GM12878 (cell line): ENCODE measurements around the gene PIGS. TPM values are rescaled to one million over a fixed set of nuclear protein-coding genes. Genes with fewer than 3 reads are reported as not detected.

ENCODE experiments used
- ATAC-seq: fragments of 200-7000 bp; cut with Tn5 transposase; 3 replicates; pipeline ENCODE4 v1.9.1; 2020; ENCODE audit warnings: mild to moderate bottlenecking, moderate library complexity
- BruUV-seq: library from RNA; stranded (reverse); fragments of 400-500 nt; replicated peaks from 2 replicates; lab custom pipeline; 2021; lab: Mats Ljungman, UMichigan
- CTCF ChIA-PET: fragments of 300-600 bp; sonication (Branson Sonifier 250); formaldehyde crosslinking; extraction: SDS; loops from one replicate; lab custom pipeline; 2021; ENCODE audit warnings: inconsistent platforms; lab: Yijun Ruan, JAX
- POLR2A ChIA-PET: fragments of 350-600 bp; formaldehyde crosslinking; extraction: SDS; loops from one replicate; lab custom pipeline; 2021; ENCODE audit warnings: inconsistent platforms; lab: Charles Lee
- RAD21 ChIA-PET: fragments of 300-600 bp; sonication (Branson Sonifier 250); formaldehyde crosslinking; loops from one replicate; lab custom pipeline; 2023; ENCODE audit warnings: antibody characterized with exemption; ENCODE audit not compliant: unreplicated experiment; lab: Charles Lee
- SMC1A ChIA-PET: fragments of 300-600 bp; sonication (Branson Sonifier 250); formaldehyde crosslinking; loops from one replicate; lab custom pipeline; 2023; ENCODE audit not compliant: unreplicated experiment, uncharacterized antibody; lab: Charles Lee
- DNase-seq: peaks from one replicate; pipeline ENCODE4 v3.0.0-alpha.2; 2011; ENCODE audit warnings: low read depth, low spot score
- FAIRE-seq: peaks from 3 replicates; lab custom pipeline; 2011; peaks lifted over from hg19 to GRCh38; lab: Jason Lieb, UNC
- H2AFZ ChIP-seq: 2 replicates; pipeline ENCODE4 v1.6.0; 2011; ENCODE audit warnings: low read depth, low read length, control low read depth; ENCODE audit not compliant: control insufficient read depth
- H3K27ac ChIP-seq: 2 replicates; pipeline ENCODE4 v1.5.1; 2011; ENCODE audit warnings: control low read depth; ENCODE audit not compliant: control insufficient read depth, insufficient read depth
- H3K27me3 ChIP-seq, 2 experiments: replicated peaks in 1 of 2; 2 replicates each; pipeline versions ENCODE4 v1.6.0 to v1.6.1; 2011; ENCODE audit warnings: low read length in 1 of 2; ENCODE audit not compliant: control insufficient read depth in 2 of 2, insufficient read depth in 2 of 2
- H3K36me3 ChIP-seq, 2 experiments: 2 replicates each; pipeline ENCODE4 v1.5.1; 2011; ENCODE audit warnings: low read length in 1 of 2; ENCODE audit not compliant: control insufficient read depth in 2 of 2, insufficient read depth in 2 of 2
- H3K4me1 ChIP-seq: 2 replicates; pipeline ENCODE4 v1.6.1; 2011; ENCODE audit warnings: mild to moderate bottlenecking, low read length, moderate library complexity, mixed read lengths; ENCODE audit not compliant: control insufficient read depth, insufficient read depth
- H3K4me2 ChIP-seq: 2 replicates; pipeline ENCODE4 v1.6.0; 2011; ENCODE audit warnings: control low read depth; ENCODE audit not compliant: control insufficient read depth, insufficient read depth
- H3K4me3 ChIP-seq: fragments of 200-600 bp; sonication (generic); 2 replicates; pipeline ENCODE4 v1.5.1; 2016
- H3K79me2 ChIP-seq: 2 replicates; pipeline ENCODE4 v1.6.0; 2011; ENCODE audit warnings: low read length; ENCODE audit not compliant: control insufficient read depth, insufficient read depth
- H3K9ac ChIP-seq: 2 replicates; pipeline ENCODE4 v1.8.0; 2011; ENCODE audit warnings: low read length, control low read depth, mixed read lengths; ENCODE audit not compliant: control insufficient read depth, insufficient read depth
- H3K9me3 ChIP-seq: replicated peaks from 3 replicates; pipeline ENCODE4 v1.5.1; 2011; ENCODE audit warnings: mild to moderate bottlenecking, low read length; ENCODE audit not compliant: control insufficient read depth, insufficient read depth
- H4K20me1 ChIP-seq: 2 replicates; pipeline ENCODE4 v1.6.0; 2011; ENCODE audit not compliant: control insufficient read depth, insufficient read depth
- MTA3 ChIP-seq: IDR thresholded peaks from 2 replicates; pipeline ENCODE4 v1.6.1; 2012; ENCODE audit warnings: low read length, inconsistent platforms, borderline replicate concordance
- ZNF24 ChIP-seq: fragments of 450-650 bp; IDR thresholded peaks from 2 replicates; pipeline ENCODE4 v1.6.1; 2017; ENCODE audit warnings: antibody characterized with exemption, mild to moderate bottlenecking
- in situ Hi-C: fragments of 300-500 bp; cut with MboI; formaldehyde crosslinking; loops from 9 replicates; pipeline ENCODE4 v1.14.3; 2018; ENCODE audit warnings: mixed read lengths
- intact Hi-C: fragments of 100-400 bp; cut with micrococcal nuclease; formaldehyde crosslinking; loops from one replicate; pipeline ENCODE4 v1.14.2; 2022; ENCODE audit not compliant: unreplicated experiment
- polyA plus RNA-seq, 11 experiments: library from polyadenylated mRNA; depleted of rRNA in 4 of 11; unstranded in 6 of 11; stranded (reverse) in 5 of 11; fragments of >200 nt; fragmentation: Nextera tagmentation in 4 of 11; fragmentation: Illumina TruSeq in 1 of 11; extraction: Ambion mirVana in 4 of 11; extraction: Trizol in 1 of 11; gene quantifications; 1 replicate in 1 of 11; 2 replicates in 10 of 11; pipeline versions ENCODE4 v1.2.1 to v1.2.3, GENCODE V29; 2011 to 2016; ENCODE audit warnings: inconsistent platforms in 2 of 11, missing spikeins in 2 of 11, low read depth in 1 of 11
- total RNA-seq, 4 experiments: library from RNA; depleted of rRNA in 3 of 4; stranded (reverse); fragments of >200 nt in 3 of 4; fragmentation: Illumina TruSeq in 1 of 4; extraction: Trizol in 1 of 4; gene quantifications; 2 replicates each; pipeline versions ENCODE4 v1.2.1 to v1.2.3, GENCODE V29; 2013 to 2021
- TF ChIP-seq, protein P1 (sequence below): fragments of 450-650 bp; conservative IDR thresholded peaks from 2 replicates; pipeline ENCODE4 v1.6.1; 2017; ENCODE audit warnings: mild to moderate bottlenecking, moderate library complexity

The PIGS gene
- total and polyA plus RNA-seq, 10 of the 15 experiments (the other 5 are each of a cell fraction or from before 2014, with no cell fraction given), result 27.5 to 73.7 (median 50.7) TPM

DNA sequence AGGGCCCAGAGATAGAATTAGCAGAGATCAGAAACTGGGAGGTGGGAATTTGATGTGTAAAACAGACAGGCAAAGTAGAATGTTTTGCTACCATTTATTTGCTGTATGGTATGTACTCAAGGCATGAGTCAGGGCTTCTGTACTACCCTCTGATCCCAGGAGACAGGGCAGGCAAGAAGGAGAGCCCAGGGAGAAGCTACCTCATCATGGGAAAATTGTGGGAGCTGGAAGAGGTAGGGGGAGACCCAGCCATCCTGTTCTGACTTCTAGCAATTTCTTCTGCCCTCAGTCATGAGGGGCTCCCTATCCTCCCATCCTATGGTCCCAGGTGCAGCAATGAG lies 1.7 kb upstream of the PIGS start:
- SMC1A ChIA-PET, result interaction anchor here (1.1 to 8.3 kb wide), 3 partner anchors 19 to 25 kb away, joined by 3 to 89 read pairs (median 25); no protein-coding TSS in a partner anchor
- H2AFZ ChIP-seq, result no peak overlapping the region
- no peak overlapping the region for H3K4me3 ChIP-seq
- no peak overlapping the region for H3K27ac ChIP-seq
- no peak overlapping the region for H3K9ac ChIP-seq
- in situ Hi-C loops (loop anchor here (25.0 kb wide), 1 partner anchor 1086 kb away; no protein-coding TSS in a partner anchor), intact Hi-C loops (loop anchor here (5.0 kb wide), 1 partner anchor 49 kb away; no protein-coding TSS in a partner anchor)
- no peaks in the 10 kb centered on the region for H3K9me3 ChIP-seq
- peaks cover 20% of the 10 kb centered on the region for H3K4me1 ChIP-seq
- H3K27me3 ChIP-seq, result no peaks in the 10 kb centered on the region
- POLR2A ChIA-PET, result interaction anchor here (6.2 to 9.9 kb wide), 2 partner anchors 20 to 23 kb away, joined by 56 to 148 read pairs; partner anchors contain the start of gene UNC119
- no peak for FAIRE-seq
- no peak for DNase-seq
- TF ChIP-seq, protein P1, sequence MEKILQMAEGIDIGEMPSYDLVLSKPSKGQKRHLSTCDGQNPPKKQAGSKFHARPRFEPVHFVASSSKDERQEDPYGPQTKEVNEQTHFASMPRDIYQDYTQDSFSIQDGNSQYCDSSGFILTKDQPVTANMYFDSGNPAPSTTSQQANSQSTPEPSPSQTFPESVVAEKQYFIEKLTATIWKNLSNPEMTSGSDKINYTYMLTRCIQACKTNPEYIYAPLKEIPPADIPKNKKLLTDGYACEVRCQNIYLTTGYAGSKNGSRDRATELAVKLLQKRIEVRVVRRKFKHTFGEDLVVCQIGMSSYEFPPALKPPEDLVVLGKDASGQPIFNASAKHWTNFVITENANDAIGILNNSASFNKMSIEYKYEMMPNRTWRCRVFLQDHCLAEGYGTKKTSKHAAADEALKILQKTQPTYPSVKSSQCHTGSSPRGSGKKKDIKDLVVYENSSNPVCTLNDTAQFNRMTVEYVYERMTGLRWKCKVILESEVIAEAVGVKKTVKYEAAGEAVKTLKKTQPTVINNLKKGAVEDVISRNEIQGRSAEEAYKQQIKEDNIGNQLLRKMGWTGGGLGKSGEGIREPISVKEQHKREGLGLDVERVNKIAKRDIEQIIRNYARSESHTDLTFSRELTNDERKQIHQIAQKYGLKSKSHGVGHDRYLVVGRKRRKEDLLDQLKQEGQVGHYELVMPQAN, result no peak
- TF ChIP-seq ZNF24 (no peak), MTA3 (no peak)
- H3K79me2 ChIP-seq, result peaks cover 55% of the 10 kb centered on the region
- ATAC-seq, result no peak
- RAD21 ChIA-PET, result interaction anchor here (3.4 kb wide), 1 partner anchor 20 kb away, joined by 11 read pairs; no protein-coding TSS in a partner anchor
- H3K4me2 ChIP-seq, result no peak overlapping the region
- peaks cover 1 to 22% of the 10 kb centered on the region in 2 experiments; a peak in 2 of 4 replicates for H3K36me3 ChIP-seq
- BruUV-seq, result no TSS peak
- no peaks in the 10 kb centered on the region for H4K20me1 ChIP-seq
- CTCF ChIA-PET, result interaction anchor here (0.6 to 6.6 kb wide), 2 partner anchors 24 to 719 kb away, joined by 3 to 83 read pairs; no protein-coding TSS in a partner anchor
